ENCODE data around the gene UCN2.

UCN2 gene

GRCh38 chr3:48558493-48559134, 5.0 kb downstream of the UCN2 start:
- H3K4me2 ChIP-seq (ENCODE audit: low read depth, low read length, poor library complexity, severe bottlenecking) = peak overlapping the region; percentile 89

GRCh38 chr3:48556796-48557626, 6.6 kb downstream of the UCN2 start, which contains the start of gene PFKFB4:
PFKFB4 (minus strand) TSS chr3:48556803; CDS start chr3:48556777, 26 bp downstream.
- H3K9me2 ChIP-seq (replicated peaks; ENCODE audit: low read depth, low read length) = no peaks in the 10 kb centered on the region
- peak within 1 kb of the TSS; percentile 71 for H3K9ac ChIP-seq (ENCODE audit: low read depth, low read length, poor library complexity, severe bottlenecking)
- peak within 1 kb of the TSS; percentile 83 for H3K4me3 ChIP-seq (ENCODE audit: low read length, poor library complexity, severe bottlenecking)
- H3K36me3 ChIP-seq (ENCODE audit: insufficient read depth, low read length) = no peaks in the 10 kb centered on the region; the same call in 1 of the 2 replicates
- TF ChIP-seq EZH2phosphoT487 (IDR thresholded peaks at IDR 0.05; ENCODE audit: borderline replicate concordance) = no peak
- TF ChIP-seq CTCF (conservative IDR thresholded peaks at IDR 0.05; ENCODE audit: low read length) = 0 out of 2 replicates have a peak, but pooled peaks have one; percentile 9
- peaks cover 28% of the 10 kb centered on the region for H4K20me1 ChIP-seq (ENCODE audit: insufficient read depth, low read length, poor library complexity, severe bottlenecking)
- H3K27me3 ChIP-seq (ENCODE audit: insufficient read depth, low read length, poor library complexity, severe bottlenecking) = no peaks in the 10 kb centered on the region
- H3K79me2 ChIP-seq (ENCODE audit: insufficient read depth, low read length) = peaks cover 46% of the 10 kb centered on the region
- no peaks in the 10 kb centered on the region for H3K9me3 ChIP-seq (ENCODE audit: insufficient read depth, low read depth, low read length)
- H3K4me1 ChIP-seq (ENCODE audit: insufficient read depth, low read length, poor library complexity, severe bottlenecking) = peaks cover 67% of the 10 kb centered on the region
- H3F3A ChIP-seq (ENCODE audit: low read depth) = no peaks in the 10 kb centered on the region
- peak within 1 kb of the TSS; percentile 84 for H2AFZ ChIP-seq (ENCODE audit: low read length)
- peak within 1 kb of the TSS; percentile 89 for H3K4me2 ChIP-seq (ENCODE audit: low read depth, low read length, poor library complexity, severe bottlenecking)

More at GRCh38 chr3:48558493-48559134, 5.0 kb downstream of the UCN2 start:
- no peaks in the 10 kb centered on the region for H3F3A ChIP-seq (ENCODE audit: low read depth)
- no peaks in the 10 kb centered on the region for H3K27me3 ChIP-seq (ENCODE audit: insufficient read depth, low read length, poor library complexity, severe bottlenecking)
- no peaks in the 10 kb centered on the region; the same call in 1 of the 2 replicates for H3K36me3 ChIP-seq (ENCODE audit: insufficient read depth, low read length)
- H3K79me2 ChIP-seq (ENCODE audit: insufficient read depth, low read length) = peaks cover 30% of the 10 kb centered on the region
- H3K9me3 ChIP-seq (ENCODE audit: insufficient read depth, low read depth, low read length) = no peaks in the 10 kb centered on the region
- no peaks in the 10 kb centered on the region for H3K9me2 ChIP-seq (replicated peaks; ENCODE audit: low read depth, low read length)
- peak; percentile 42 for TF ChIP-seq CTCF (conservative IDR thresholded peaks at IDR 0.05; ENCODE audit: low read length)
- no peak for TF ChIP-seq EZH2phosphoT487 (IDR thresholded peaks at IDR 0.05; ENCODE audit: borderline replicate concordance)
- peaks cover 60% of the 10 kb centered on the region for H3K4me1 ChIP-seq (ENCODE audit: insufficient read depth, low read length, poor library complexity, severe bottlenecking)
- H4K20me1 ChIP-seq (ENCODE audit: insufficient read depth, low read length, poor library complexity, severe bottlenecking) = peaks cover 17% of the 10 kb centered on the region
- peak overlapping the region; percentile 43 for H3K9ac ChIP-seq (ENCODE audit: low read depth, low read length, poor library complexity, severe bottlenecking)
- no peak overlapping the region for H3K4me3 ChIP-seq (ENCODE audit: low read length, poor library complexity, severe bottlenecking)
- no peak overlapping the region for H2AFZ ChIP-seq (ENCODE audit: low read length)

GRCh38 chr3:48555949-48556795, 7.4 kb downstream of the UCN2 start:
- Histone ChIP-seq H3K4me3 (ENCODE audit: low read length, poor library complexity, severe bottlenecking) (peak overlapping the region; percentile 83), H3K79me2 (ENCODE audit: insufficient read depth, low read length) (peaks cover 54% of the 10 kb centered on the region), H3K36me3 (ENCODE audit: insufficient read depth, low read length) (no peaks in the 10 kb centered on the region; the same call in 1 of the 2 replicates), H3K4me1 (ENCODE audit: insufficient read depth, low read length, poor library complexity, severe bottlenecking) (peaks cover 68% of the 10 kb centered on the region), H3K9me2 (replicated peaks; ENCODE audit: low read depth, low read length) (no peaks in the 10 kb centered on the region), H3F3A (ENCODE audit: low read depth) (no peaks in the 10 kb centered on the region), H3K9ac (ENCODE audit: low read depth, low read length, poor library complexity, severe bottlenecking) (peak overlapping the region; percentile 71), H4K20me1 (ENCODE audit: insufficient read depth, low read length, poor library complexity, severe bottlenecking) (peaks cover 32% of the 10 kb centered on the region), H2AFZ (ENCODE audit: low read length) (peak overlapping the region; percentile 84), H3K4me2 (ENCODE audit: low read depth, low read length, poor library complexity, severe bottlenecking) (peak overlapping the region; percentile 89), H3K27me3 (ENCODE audit: insufficient read depth, low read length, poor library complexity, severe bottlenecking) (no peaks in the 10 kb centered on the region), H3K9me3 (ENCODE audit: insufficient read depth, low read depth, low read length) (no peaks in the 10 kb centered on the region)
- no peak for TF ChIP-seq CTCF (conservative IDR thresholded peaks at IDR 0.05; ENCODE audit: low read length)
- no peak for TF ChIP-seq EZH2phosphoT487 (IDR thresholded peaks at IDR 0.05; ENCODE audit: borderline replicate concordance)
